ENCODE results near the gene ANG.
"Not testable (repeated sequence)": the region's sequence is repeated elsewhere in the genome, so short reads cannot be mapped to it uniquely, and the experiment has no call there.

Gene ANG

DNA sequence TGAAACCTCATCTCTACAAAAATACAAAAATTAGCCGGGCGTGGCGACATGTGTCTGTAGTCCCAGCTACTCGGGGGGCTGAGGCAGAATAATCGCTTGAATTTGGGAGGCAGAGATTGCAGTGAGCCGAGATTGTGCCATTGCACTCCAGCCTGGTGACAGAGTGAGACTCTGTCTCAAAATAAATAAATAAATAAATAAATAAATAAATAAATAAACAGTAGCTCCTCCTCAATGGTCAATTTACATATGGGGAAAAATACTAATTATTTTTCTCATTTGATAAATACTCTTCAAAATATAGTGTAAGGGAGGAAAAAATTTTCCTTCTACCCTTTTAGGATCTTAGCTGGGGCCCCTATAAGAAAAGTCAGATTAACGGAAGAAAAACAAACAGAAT lies 49.7 kb downstream of the ANG start:
- not testable (repeated sequence) for H3K9me3 Mint-ChIP-seq, H3K27ac Mint-ChIP-seq, H3K36me3 Mint-ChIP-seq, H3K4me3 Mint-ChIP-seq, H3K27me3 Mint-ChIP-seq, H3K4me1 Mint-ChIP-seq

DNA sequence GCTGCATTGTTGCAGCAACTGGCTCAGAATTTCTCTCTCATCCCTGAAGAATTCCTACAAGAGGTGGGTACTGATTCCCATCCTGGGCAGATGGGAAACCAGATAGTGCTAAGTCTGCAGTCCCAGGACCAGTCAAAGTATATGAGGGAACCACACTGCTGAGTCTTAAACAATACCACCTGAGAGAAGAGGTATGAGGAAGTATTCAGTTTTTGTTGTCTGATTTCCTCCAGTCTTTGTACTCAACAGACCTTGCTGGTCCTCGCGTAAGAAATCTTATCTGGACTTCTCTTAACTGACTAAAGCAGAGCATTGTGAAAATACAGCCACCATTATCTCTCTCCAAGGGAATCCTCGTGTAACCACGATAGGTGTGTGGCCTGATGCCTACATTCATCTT lies 53.6 kb downstream of the ANG start:
- Mint-ChIP-seq H3K4me3 (no peak overlapping the region), H3K27ac (no peak overlapping the region), H3K36me3 (no peaks in the 10 kb centered on the region), H3K9me3 (no peaks in the 10 kb centered on the region), H3K27me3 (peaks cover 3% of the 10 kb centered on the region), H3K4me1 (no peaks in the 10 kb centered on the region)

DNA sequence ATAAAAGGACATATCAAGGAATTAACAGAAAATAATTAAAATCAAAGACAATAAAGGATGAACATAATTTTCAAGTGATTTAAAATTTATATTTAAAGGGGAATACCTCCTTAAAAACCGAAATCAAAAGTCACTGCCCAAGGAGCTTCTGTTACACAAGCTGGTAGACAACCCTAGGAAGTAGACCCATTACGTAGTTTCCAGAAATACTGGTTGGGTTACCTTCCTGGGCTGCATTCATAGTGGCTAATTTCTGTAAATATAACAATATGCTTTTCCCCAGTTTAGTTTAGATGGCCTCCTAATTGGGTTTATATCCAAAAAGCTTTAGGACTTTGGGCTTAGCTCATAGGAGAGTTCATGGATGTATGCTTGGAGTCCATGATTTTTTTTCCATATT lies 55.0 kb downstream of the ANG start:
- Mint-ChIP-seq H3K27me3 (peaks cover 1% of the 10 kb centered on the region), H3K27ac (no peak overlapping the region), H3K4me3 (no peak overlapping the region), H3K9me3 (no peaks in the 10 kb centered on the region), H3K36me3 (no peaks in the 10 kb centered on the region), H3K4me1 (no peaks in the 10 kb centered on the region)

Measured in activated naive CD4-positive, alpha-beta T cell treated with anti-CD3 and anti-CD28 coated beads, Interleukin-2, amount 50 U/mL, for 24 hours (primary cell).